GM19099 (cell line): ENCODE data around the gene UHRF2.

Experiments used
- POLR2A ChIP-seq: IDR thresholded peaks from 3 replicates; pipeline ENCODE4 v1.6.1; 2011; ENCODE audit warnings: low read depth; ENCODE audit not compliant: insufficient read length; ENCODE audit errors: extremely low read depth

Gene UHRF2

DNA sequence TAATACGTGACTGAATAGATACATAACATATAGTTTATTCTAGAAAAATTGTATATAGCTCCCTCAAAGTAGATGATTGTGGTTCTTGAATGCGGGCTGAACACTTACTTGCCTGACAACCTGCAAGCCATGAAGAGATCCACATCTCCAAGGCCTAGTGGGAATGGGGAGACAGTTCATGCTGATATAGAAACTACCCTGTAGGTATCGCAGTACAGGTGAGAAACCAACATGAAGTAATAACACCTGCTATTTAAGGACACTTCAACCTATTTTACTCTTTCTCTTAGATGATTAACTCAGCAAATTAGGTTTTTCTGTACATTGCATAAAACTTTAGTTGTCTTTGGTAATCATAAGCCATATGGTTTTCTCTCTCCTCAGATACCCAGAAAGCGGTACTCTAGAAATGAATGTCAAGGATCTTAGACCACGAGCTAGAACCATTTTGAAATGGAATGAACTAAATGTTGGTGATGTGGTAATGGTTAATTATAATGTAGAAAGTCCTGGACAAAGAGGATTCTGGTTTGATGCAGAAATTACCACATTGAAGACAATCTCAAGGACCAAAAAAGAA lies 47.3 kb downstream of the UHRF2 start:
- TF ChIP-seq POLR2A, result no peak

DNA sequence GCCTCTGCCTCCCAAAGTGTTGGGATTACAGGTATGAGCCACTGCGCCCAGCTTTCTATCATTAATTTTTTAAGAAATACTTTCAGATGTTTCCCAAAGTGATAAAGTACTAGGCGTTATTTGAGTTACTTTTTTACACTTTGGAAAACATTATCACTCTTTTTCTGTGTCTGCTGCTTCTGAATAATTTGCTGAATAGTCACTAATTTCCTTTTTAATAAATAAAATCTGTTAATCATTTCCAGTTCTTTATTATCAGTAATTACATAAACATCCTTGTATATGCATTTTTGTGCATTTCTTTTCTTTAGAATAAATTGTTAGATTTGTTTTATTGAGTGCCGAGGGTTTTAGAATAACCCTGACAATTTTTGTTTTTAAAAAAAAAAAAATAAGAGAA lies 48.6 kb downstream of the UHRF2 start:
- no peak for TF ChIP-seq POLR2A

GRCh38 chr9:6467006-6467625 lies 54.1 kb downstream of the UHRF2 start:
- no peak for TF ChIP-seq POLR2A

- TF ChIP-seq POLR2A, result no peak
Measured at GRCh38 chr9:6471231-6471850, 58.3 kb downstream of the UHRF2 start.

GRCh38 chr9:6473151-6473550 lies 60.2 kb downstream of the UHRF2 start:
- no peak for TF ChIP-seq POLR2A

DNA sequence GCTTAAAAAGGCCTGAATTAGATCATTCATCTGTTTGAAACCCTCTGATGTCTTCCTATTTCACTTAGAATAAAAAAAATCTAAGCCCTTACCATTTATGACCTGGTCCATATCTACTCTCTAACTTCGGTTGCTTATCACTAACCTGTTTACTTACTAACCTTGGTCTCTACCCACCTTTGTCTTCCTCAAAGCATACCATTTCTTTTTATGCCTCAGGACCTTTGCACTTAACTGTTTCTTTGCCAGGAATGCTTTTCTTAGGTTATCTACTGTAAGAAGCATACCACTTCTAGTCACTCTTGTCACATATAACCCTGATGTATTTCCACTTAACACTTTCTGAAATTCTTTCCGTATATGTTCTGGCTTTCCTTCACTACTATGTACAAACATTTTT lies 67.0 kb downstream of the UHRF2 start:
- no peak for TF ChIP-seq POLR2A

- TF ChIP-seq POLR2A, result no peak
Measured at GRCh38 chr9:6484210-6484609, 71.2 kb downstream of the UHRF2 start.

DNA sequence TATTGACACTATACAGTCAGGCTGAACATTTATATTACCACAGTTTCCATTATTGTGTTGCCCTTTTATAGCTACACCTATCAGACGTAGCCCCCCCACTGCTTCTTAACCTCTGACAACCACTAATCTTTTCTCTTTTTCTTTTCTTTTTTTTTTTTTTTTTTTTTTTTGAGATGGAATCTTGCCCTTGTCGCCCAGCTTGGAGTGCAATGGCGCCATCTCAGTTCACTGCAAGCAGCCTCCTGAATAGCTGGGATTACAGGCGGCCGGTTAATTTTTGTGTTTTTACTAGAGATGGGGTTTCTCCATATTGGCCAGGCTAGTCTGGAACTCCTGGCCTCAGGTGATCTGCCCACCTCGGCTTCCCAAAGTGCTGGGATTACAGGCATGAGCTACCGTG lies 75.4 kb downstream of the UHRF2 start:
- no peak for TF ChIP-seq POLR2A

DNA sequence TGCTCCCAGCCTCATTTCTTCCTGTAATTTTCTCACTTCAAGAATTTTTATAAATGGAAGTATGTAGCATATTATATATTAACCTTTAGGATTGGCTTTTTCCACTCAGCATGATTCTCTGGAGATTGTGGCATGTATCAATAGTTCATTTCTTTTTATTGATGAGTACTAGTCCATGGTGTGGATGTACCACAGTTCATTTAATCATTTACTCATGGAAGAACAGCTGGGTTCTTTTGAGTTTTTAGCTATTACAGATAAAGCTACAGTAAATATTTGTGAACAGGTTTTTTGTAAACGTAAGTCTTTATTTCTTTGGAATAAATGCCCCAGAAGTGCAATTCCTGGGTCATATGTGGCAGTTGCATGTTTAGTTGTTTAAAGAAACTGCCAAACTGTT lies 76.1 kb downstream of the UHRF2 start:
- no peak for TF ChIP-seq POLR2A

- TF ChIP-seq POLR2A, result no peak
Measured at GRCh38 chr9:6490863-6491262, 77.9 kb downstream of the UHRF2 start.

DNA sequence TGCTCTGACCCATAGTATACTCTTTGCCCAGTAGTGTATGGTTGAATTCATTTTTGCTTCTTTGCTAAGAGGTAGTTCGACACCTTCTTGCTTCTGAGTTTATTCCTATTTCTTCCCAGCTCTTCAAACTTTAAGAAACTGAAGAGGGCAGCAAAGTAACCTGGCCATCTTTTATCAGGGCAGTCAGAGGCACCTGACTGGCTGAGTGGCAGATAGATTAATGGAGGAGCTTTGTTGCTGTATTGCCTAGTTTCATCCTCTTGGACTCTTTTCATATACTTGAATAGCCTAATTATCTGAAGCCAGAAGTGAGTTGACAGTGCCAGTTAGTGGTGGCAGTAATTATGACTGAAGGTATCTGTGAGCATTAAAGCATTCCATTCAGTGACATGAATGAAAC lies 82.5 kb downstream of the UHRF2 start:
- TF ChIP-seq POLR2A, result no peak

DNA sequence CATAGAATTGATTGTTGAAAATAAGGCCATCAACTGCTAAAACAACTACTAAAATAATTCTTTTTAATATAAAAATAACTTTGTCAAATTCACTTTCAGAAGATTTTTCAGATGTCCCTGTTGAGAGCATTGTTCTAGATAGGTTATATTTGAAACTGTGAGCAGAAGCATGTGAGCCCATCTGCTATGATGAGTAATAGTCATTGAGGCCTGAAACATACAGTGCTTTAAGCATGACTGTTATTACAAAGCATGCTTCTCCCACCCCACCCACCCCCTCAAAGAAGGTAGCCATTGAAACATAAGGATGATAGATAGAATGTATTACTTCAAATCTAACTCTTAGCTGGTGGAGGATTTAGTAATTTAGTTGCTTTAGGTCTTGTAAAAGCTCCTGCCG lies 86.0 kb downstream of the UHRF2 start:
- TF ChIP-seq POLR2A, result no peak

GRCh38 chr9:6501526-6502210 lies 88.7 kb downstream of the UHRF2 start:
- TF ChIP-seq POLR2A, result no peak

DNA sequence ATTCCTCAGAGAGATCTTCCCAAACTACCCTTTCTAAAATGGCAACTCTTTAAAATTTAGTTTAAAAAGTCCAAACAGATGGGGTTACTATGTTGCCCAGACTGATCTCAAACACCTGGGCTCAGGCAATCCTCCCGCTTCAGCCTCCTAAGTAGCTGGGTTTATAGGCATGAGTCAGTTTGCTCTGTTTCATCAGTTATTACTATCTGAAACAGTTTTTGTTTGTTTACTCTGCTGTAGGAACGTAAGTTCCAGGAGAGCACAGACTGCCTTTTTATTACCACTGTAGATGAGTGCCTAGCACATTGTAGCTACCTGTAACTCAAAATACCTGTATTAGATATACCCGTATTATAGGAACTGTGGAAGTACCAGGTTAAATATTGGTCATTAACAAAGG lies 89.4 kb downstream of the UHRF2 start:
- TF ChIP-seq POLR2A, result no peak

- TF ChIP-seq POLR2A, result no peak
Measured at GRCh38 chr9:6506571-6506970, 93.6 kb downstream of the UHRF2 start.

DNA sequence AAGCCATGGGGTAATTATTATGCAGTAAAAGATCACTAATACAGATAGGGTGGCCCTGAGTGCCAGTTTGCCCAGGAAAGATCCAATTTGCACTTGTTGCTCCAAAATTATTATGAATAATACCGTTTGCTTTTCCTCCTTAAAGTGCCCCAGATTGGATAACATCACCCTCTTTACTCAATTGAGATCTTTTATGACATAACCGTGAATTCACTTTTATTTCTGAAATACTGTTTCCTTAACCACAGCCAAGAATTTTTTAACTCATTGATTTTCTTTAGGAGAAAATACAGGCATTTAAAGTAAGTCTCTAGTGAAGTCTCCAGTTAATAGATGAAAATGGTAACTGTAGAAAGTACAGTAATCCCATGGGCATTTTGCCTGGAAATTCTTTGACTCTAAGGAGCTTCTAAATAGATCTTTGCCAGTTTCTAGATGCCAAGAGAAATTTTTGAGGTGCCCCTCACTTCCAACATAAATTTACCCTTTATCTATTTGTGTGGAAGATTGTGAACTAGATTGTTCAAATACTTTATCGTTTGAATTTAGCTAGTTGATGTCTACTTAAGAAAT lies 99.2 kb downstream of the UHRF2 start:
- TF ChIP-seq POLR2A, result no peak
